Peyer's patch (tissue), 4 donors: ENCODE measurements around the gene HOXA3.
A peak's percentile ranks its signal among the peaks of the same experiment; 100 is the strongest.

ENCODE experiments used
- CTCF ChIP-seq, 6 experiments: fragments of 450-650 bp in 4 of 6; fragments of 200-600 bp in 2 of 6; sonication (generic) in 1 of 6; IDR thresholded peaks; one replicate each; pipeline ENCODE4 v1.5.1; 2017 to 2019; ENCODE audit warnings: antibody characterized with exemption in 6 of 6, mild to moderate bottlenecking in 3 of 6, moderate library complexity in 1 of 6
- POLR2A ChIP-seq, 2 donors: fragments of 450-650 bp; IDR thresholded peaks; one replicate each; pipeline ENCODE4 v1.5.1; 2017; ENCODE audit warnings: antibody characterized with exemption in 2 of 2, mild to moderate bottlenecking in 2 of 2, moderate library complexity in 2 of 2

DNA sequence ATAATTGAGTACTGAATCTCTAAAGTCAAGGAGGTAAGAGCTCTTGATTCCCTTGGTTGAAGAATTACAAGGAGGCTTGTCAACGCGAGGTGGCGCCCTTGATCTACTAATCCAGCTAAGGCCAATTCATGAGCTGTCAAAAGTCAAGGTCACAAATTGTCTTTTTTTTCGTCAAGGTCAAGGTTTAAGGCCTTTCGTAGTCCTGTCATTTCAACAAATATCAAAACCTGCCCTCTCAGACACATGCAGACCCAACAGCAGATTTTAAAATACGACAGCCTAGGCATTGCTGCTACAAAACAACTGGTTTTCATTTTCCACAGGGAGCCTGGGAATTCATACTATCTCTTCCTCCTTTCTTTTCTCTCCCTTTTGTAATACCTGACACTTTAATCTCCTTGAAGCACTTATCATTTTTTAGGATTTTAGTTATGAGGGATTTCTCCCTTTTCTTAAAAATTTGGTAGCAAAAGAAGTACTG lies 43.9 kb upstream of the HOXA3 start:
- TF ChIP-seq CTCF (IDR thresholded peaks at IDR 0.05) = peak; percentile 14 to 87 (median 76)
- no peak for TF ChIP-seq POLR2A (IDR thresholded peaks at IDR 0.05)
